ENCODE measurements around the gene FAM234A.

Gene FAM234A

GRCh38 chr16:247027-247426 is 12.4 kb downstream of the FAM234A start:
- H3K9ac ChIP-seq (ENCODE audit: low read length) = no peak overlapping the region
- H3K27ac ChIP-seq (ENCODE audit: low read length, poor library complexity, severe bottlenecking) = no peak overlapping the region
- no peak overlapping the region for H3K4me3 ChIP-seq (ENCODE audit: insufficient read depth in 1 of 2, low read depth in 1 of 2, low read length in 2 of 2)
- no peak overlapping the region for H3K18ac ChIP-seq (ENCODE audit: low read depth in 1 of 2, low read length in 2 of 2)
- H2AK5ac ChIP-seq (ENCODE audit: low read length, severe bottlenecking) = no peak overlapping the region
- H3K36me3 ChIP-seq (ENCODE audit: control insufficient read depth in 1 of 2, insufficient read depth in 2 of 2, low read depth in 1 of 2, low read length in 2 of 2) = peaks cover 14 to 20% of the 10 kb centered on the region in 2 experiments
- no peak overlapping the region for H3K4me2 ChIP-seq (ENCODE audit: low read length, poor library complexity, severe bottlenecking)
- no peak for DNase-seq
- no peak overlapping the region for H3K23ac ChIP-seq (ENCODE audit: low read length in 2 of 2)
- H3K14ac ChIP-seq (ENCODE audit: low read length in 2 of 2) = no peak overlapping the region
- H2BK15ac ChIP-seq (ENCODE audit: low read depth, poor library complexity, severe bottlenecking) = no peak overlapping the region
- H2BK5ac ChIP-seq (ENCODE audit: low read depth, low read length, poor library complexity, severe bottlenecking) = no peak overlapping the region
- H2BK120ac ChIP-seq (ENCODE audit: low read depth, low read length) = no peak overlapping the region
- no peak overlapping the region for H2AFZ ChIP-seq (ENCODE audit: low read depth, low read length)
- H3K4ac ChIP-seq (ENCODE audit: low read depth in 1 of 2, low read length in 2 of 2) = no peak overlapping the region
- peaks cover 24% of the 10 kb centered on the region for H3K79me1 ChIP-seq (replicated peaks; ENCODE audit: low read length, poor library complexity, severe bottlenecking)
- H3K27me3 ChIP-seq (ENCODE audit: control insufficient read depth in 1 of 2, insufficient read depth in 1 of 2, low read length in 2 of 2) = no peaks in the 10 kb centered on the region
- H3K4me1 ChIP-seq (ENCODE audit: control insufficient read depth, insufficient read depth, low read depth, low read length) = peaks cover 8% of the 10 kb centered on the region
- H2BK12ac ChIP-seq (ENCODE audit: low read length in 2 of 2) = no peak overlapping the region
- H3K9me3 ChIP-seq (ENCODE audit: control insufficient read depth, low read length) = no peaks in the 10 kb centered on the region
- WGBS = 96% methylated on average over 10 of the region's 12 CpGs
- H4K91ac ChIP-seq (ENCODE audit: low read length) = no peak overlapping the region
- H4K8ac ChIP-seq (ENCODE audit: low read length) = no peak overlapping the region

- peaks cover 33 to 35% of the 10 kb centered on the region in 2 experiments for H3K36me3 ChIP-seq (ENCODE audit: control insufficient read depth in 1 of 2, insufficient read depth in 2 of 2, low read depth in 1 of 2, low read length in 2 of 2)
- peaks cover 6% of the 10 kb centered on the region for H3K4me1 ChIP-seq (ENCODE audit: control insufficient read depth, insufficient read depth, low read depth, low read length)
- no peak overlapping the region for H4K8ac ChIP-seq (ENCODE audit: low read length)
- H3K23ac ChIP-seq (ENCODE audit: low read length in 2 of 2) = no peak overlapping the region
- H3K4me2 ChIP-seq (ENCODE audit: low read length, poor library complexity, severe bottlenecking) = no peak overlapping the region
- no peaks in the 10 kb centered on the region for H3K9me3 ChIP-seq (ENCODE audit: control insufficient read depth, low read length)
- H4K91ac ChIP-seq (ENCODE audit: low read length) = no peak overlapping the region
- no peak overlapping the region for H2BK120ac ChIP-seq (ENCODE audit: low read depth, low read length)
- H3K9ac ChIP-seq (ENCODE audit: low read length) = no peak overlapping the region
- no peak overlapping the region for H3K18ac ChIP-seq (ENCODE audit: low read depth in 1 of 2, low read length in 2 of 2)
- no peak overlapping the region for H2BK5ac ChIP-seq (ENCODE audit: low read depth, low read length, poor library complexity, severe bottlenecking)
- peaks cover 22% of the 10 kb centered on the region for H3K79me1 ChIP-seq (replicated peaks; ENCODE audit: low read length, poor library complexity, severe bottlenecking)
- 90% methylated on average over 12 of the region's 12 CpGs for WGBS
- H2AFZ ChIP-seq (ENCODE audit: low read depth, low read length) = no peak overlapping the region
- DNase-seq = no peak
- H3K27me3 ChIP-seq (ENCODE audit: control insufficient read depth in 1 of 2, insufficient read depth in 1 of 2, low read length in 2 of 2) = no peaks in the 10 kb centered on the region
- no peak overlapping the region for H2AK5ac ChIP-seq (ENCODE audit: low read length, severe bottlenecking)
- no peak overlapping the region for H3K27ac ChIP-seq (ENCODE audit: low read length, poor library complexity, severe bottlenecking)
- H2BK15ac ChIP-seq (ENCODE audit: low read depth, poor library complexity, severe bottlenecking) = no peak overlapping the region
- no peak overlapping the region for H2BK12ac ChIP-seq (ENCODE audit: low read length in 2 of 2)
- H3K4me3 ChIP-seq (ENCODE audit: insufficient read depth in 1 of 2, low read depth in 1 of 2, low read length in 2 of 2) = peak overlapping the region in 1 of 2 experiments; percentile 4
- H3K14ac ChIP-seq (ENCODE audit: low read length in 2 of 2) = no peak overlapping the region
- H3K4ac ChIP-seq (ENCODE audit: low read depth in 1 of 2, low read length in 2 of 2) = no peak overlapping the region
These were observed 14.8 kb downstream of the FAM234A start for GRCh38 chr16:249431-249830.

GRCh38 chr16:252366-253337 is 18.0 kb downstream of the FAM234A start:
- no peak overlapping the region for H4K8ac ChIP-seq (ENCODE audit: low read length)
- peaks cover 3% of the 10 kb centered on the region for H3K4me1 ChIP-seq (ENCODE audit: control insufficient read depth, insufficient read depth, low read depth, low read length)
- H3K27me3 ChIP-seq (ENCODE audit: control insufficient read depth in 1 of 2, insufficient read depth in 1 of 2, low read length in 2 of 2) = no peaks in the 10 kb centered on the region
- H2BK15ac ChIP-seq (ENCODE audit: low read depth, poor library complexity, severe bottlenecking) = no peak overlapping the region
- DNase-seq = no peak
- no peaks in the 10 kb centered on the region for H3K9me3 ChIP-seq (ENCODE audit: control insufficient read depth, low read length)
- H2AFZ ChIP-seq (ENCODE audit: low read depth, low read length) = no peak overlapping the region
- no peak overlapping the region for H3K18ac ChIP-seq (ENCODE audit: low read depth in 1 of 2, low read length in 2 of 2)
- peaks cover 17% of the 10 kb centered on the region for H3K79me1 ChIP-seq (replicated peaks; ENCODE audit: low read length, poor library complexity, severe bottlenecking)
- no peak overlapping the region for H2BK120ac ChIP-seq (ENCODE audit: low read depth, low read length)
- no peak overlapping the region for H3K14ac ChIP-seq (ENCODE audit: low read length in 2 of 2)
- H3K36me3 ChIP-seq (ENCODE audit: control insufficient read depth in 1 of 2, insufficient read depth in 2 of 2, low read depth in 1 of 2, low read length in 2 of 2) = peaks cover 55% of the 10 kb centered on the region in 2 experiments
- 93% methylated on average over 22 of the region's 30 CpGs for WGBS
- no peak overlapping the region for H2AK5ac ChIP-seq (ENCODE audit: low read length, severe bottlenecking)
- H3K4me2 ChIP-seq (ENCODE audit: low read length, poor library complexity, severe bottlenecking) = no peak overlapping the region
- H2BK12ac ChIP-seq (ENCODE audit: low read length in 2 of 2) = no peak overlapping the region
- no peak overlapping the region for H3K9ac ChIP-seq (ENCODE audit: low read length)
- no peak overlapping the region for H3K4me3 ChIP-seq (ENCODE audit: insufficient read depth in 1 of 2, low read depth in 1 of 2, low read length in 2 of 2)
- no peak overlapping the region for H3K23ac ChIP-seq (ENCODE audit: low read length in 2 of 2)
- no peak overlapping the region for H3K4ac ChIP-seq (ENCODE audit: low read depth in 1 of 2, low read length in 2 of 2)
- H2BK5ac ChIP-seq (ENCODE audit: low read depth, low read length, poor library complexity, severe bottlenecking) = no peak overlapping the region
- H3K27ac ChIP-seq (ENCODE audit: low read length, poor library complexity, severe bottlenecking) = no peak overlapping the region
- H4K91ac ChIP-seq (ENCODE audit: low read length) = no peak overlapping the region

- Histone ChIP-seq H2BK120ac (ENCODE audit: low read depth, low read length) (no peak overlapping the region), H3K36me3 (ENCODE audit: control insufficient read depth in 1 of 2, insufficient read depth in 2 of 2, low read depth in 1 of 2, low read length in 2 of 2) (peaks cover 55% of the 10 kb centered on the region in 2 experiments), H3K18ac (ENCODE audit: low read depth in 1 of 2, low read length in 2 of 2) (no peak overlapping the region), H3K9ac (ENCODE audit: low read length) (no peak overlapping the region), H3K4me3 (ENCODE audit: insufficient read depth in 1 of 2, low read depth in 1 of 2, low read length in 2 of 2) (no peak overlapping the region), H3K79me1 (replicated peaks; ENCODE audit: low read length, poor library complexity, severe bottlenecking) (peaks cover 14% of the 10 kb centered on the region), H2BK15ac (ENCODE audit: low read depth, poor library complexity, severe bottlenecking) (no peak overlapping the region), H2BK12ac (ENCODE audit: low read length in 2 of 2) (no peak overlapping the region), H3K23ac (ENCODE audit: low read length in 2 of 2) (no peak overlapping the region), H2AFZ (ENCODE audit: low read depth, low read length) (no peak overlapping the region), H3K9me3 (ENCODE audit: control insufficient read depth, low read length) (no peaks in the 10 kb centered on the region), H3K27ac (ENCODE audit: low read length, poor library complexity, severe bottlenecking) (no peak overlapping the region), H4K91ac (ENCODE audit: low read length) (no peak overlapping the region), H3K4ac (ENCODE audit: low read depth in 1 of 2, low read length in 2 of 2) (no peak overlapping the region), H3K14ac (ENCODE audit: low read length in 2 of 2) (no peak overlapping the region), H2BK5ac (ENCODE audit: low read depth, low read length, poor library complexity, severe bottlenecking) (no peak overlapping the region), H4K8ac (ENCODE audit: low read length) (no peak overlapping the region), H3K27me3 (ENCODE audit: control insufficient read depth in 1 of 2, insufficient read depth in 1 of 2, low read length in 2 of 2) (no peaks in the 10 kb centered on the region), H3K4me2 (ENCODE audit: low read length, poor library complexity, severe bottlenecking) (no peak overlapping the region), H3K4me1 (ENCODE audit: control insufficient read depth, insufficient read depth, low read depth, low read length) (peaks cover 3% of the 10 kb centered on the region), H2AK5ac (ENCODE audit: low read length, severe bottlenecking) (no peak overlapping the region)
- DNase-seq = no peak
- 87% methylated on average over 6 of the region's 6 CpGs for WGBS
These were observed 19.2 kb downstream of the FAM234A start for GRCh38 chr16:253833-254232.
